CD8-positive, alpha-beta memory T cell (primary cell): ENCODE data around the gene ZNF398. TPM values are rescaled to one million over a fixed set of nuclear protein-coding genes. Genes with fewer than 3 reads are reported as not detected.
"Not testable (repeated sequence)": the region's sequence is repeated elsewhere in the genome, so short reads cannot be mapped to it uniquely, and the experiment has no call there.

Experiments used
- CTCF ChIA-PET: fragments of 350-600 bp; sonication (Branson Sonifier 250); formaldehyde crosslinking; loops from one replicate; lab custom pipeline; 2021; ENCODE audit warnings: antibody characterized with exemption; lab: Charles Lee
- POLR2A ChIA-PET: fragments of 350-600 bp; sonication (Branson Sonifier 250); formaldehyde crosslinking; loops from one replicate; lab custom pipeline; 2021; ENCODE audit warnings: antibody characterized with exemption; lab: Charles Lee
- DNase-seq, 5 donors: peaks; one replicate each; pipeline versions ENCODE4 v3.0.0 to v3.0.0-alpha.2; 2020 to 2022; ENCODE audit warnings: mixed read lengths in 1 of 5
- H3K27ac ChIP-seq: one replicate; pipeline ENCODE4 v1.7.0; 2013; ENCODE audit warnings: low read depth, mild to moderate bottlenecking, low read length, moderate library complexity
- H3K27me3 ChIP-seq: 2 replicates; pipeline ENCODE4 v1.7.0; 2013; ENCODE audit warnings: low read length, mild to moderate bottlenecking; ENCODE audit not compliant: insufficient read depth, poor library complexity, severe bottlenecking
- H3K36me3 ChIP-seq: 2 replicates; pipeline ENCODE4 v1.7.0; 2013; ENCODE audit warnings: mild to moderate bottlenecking, low read length, moderate library complexity; ENCODE audit not compliant: insufficient read depth
- H3K4me1 ChIP-seq: 2 replicates; pipeline ENCODE4 v1.7.0; 2013; ENCODE audit warnings: mild to moderate bottlenecking, low read length, moderate library complexity; ENCODE audit not compliant: insufficient read depth
- H3K4me3 ChIP-seq: 2 replicates; pipeline ENCODE4 v1.7.0; 2013; ENCODE audit warnings: mild to moderate bottlenecking, low read length
- H3K9me3 ChIP-seq: 2 replicates; pipeline ENCODE4 v1.7.0; 2013; ENCODE audit warnings: mild to moderate bottlenecking, low read length
- H3K27ac Mint-ChIP-seq, 8 donors: one replicate each; pipeline ENCODE4 v1.8.0; 2020 to 2021; ENCODE audit warnings: mixed read lengths in 8 of 8, mild to moderate bottlenecking in 6 of 8, inconsistent platforms in 3 of 8, moderate library complexity in 3 of 8
- H3K27me3 Mint-ChIP-seq, 2 donors: one replicate each; pipeline ENCODE4 v1.8.0; 2020 to 2021; ENCODE audit warnings: mixed read lengths in 2 of 2, mild to moderate bottlenecking in 1 of 2, moderate library complexity in 1 of 2
- H3K36me3 Mint-ChIP-seq, 3 donors: one replicate each; pipeline ENCODE4 v1.8.0; 2020 to 2021; ENCODE audit warnings: mixed read lengths in 3 of 3, inconsistent platforms in 1 of 3, mild to moderate bottlenecking in 1 of 3
- H3K4me1 Mint-ChIP-seq, 3 donors: one replicate each; pipeline ENCODE4 v1.8.0; 2020 to 2021; ENCODE audit warnings: mixed read lengths in 3 of 3, inconsistent platforms in 1 of 3, mild to moderate bottlenecking in 1 of 3
- H3K4me3 Mint-ChIP-seq, 7 donors: one replicate each; pipeline ENCODE4 v1.8.0; 2020 to 2021; ENCODE audit warnings: mixed read lengths in 7 of 7, mild to moderate bottlenecking in 6 of 7, moderate library complexity in 4 of 7, inconsistent platforms in 2 of 7
- H3K9me3 Mint-ChIP-seq, 5 donors: one replicate each; pipeline ENCODE4 v1.8.0; 2020 to 2022; ENCODE audit warnings: mixed read lengths in 5 of 5, mild to moderate bottlenecking in 3 of 5, moderate library complexity in 2 of 5, inconsistent platforms in 1 of 5
- polyA plus RNA-seq: library from polyadenylated mRNA; unstranded; fragments of 300-500 nt; fragmentation: Illumina TruSeq; gene quantifications from one replicate; pipeline ENCODE4 v1.2.3, GENCODE V29; 2021
- total RNA-seq, 2 experiments: library from RNA; stranded (reverse); gene quantifications; one replicate each; pipeline ENCODE4 v1.2.3, GENCODE V29; 2021

ZNF398 gene
- total and polyA plus RNA-seq, 3 experiments from 2014 or later: 13.0 to 16.4 (median 15.7) TPM

DNA sequence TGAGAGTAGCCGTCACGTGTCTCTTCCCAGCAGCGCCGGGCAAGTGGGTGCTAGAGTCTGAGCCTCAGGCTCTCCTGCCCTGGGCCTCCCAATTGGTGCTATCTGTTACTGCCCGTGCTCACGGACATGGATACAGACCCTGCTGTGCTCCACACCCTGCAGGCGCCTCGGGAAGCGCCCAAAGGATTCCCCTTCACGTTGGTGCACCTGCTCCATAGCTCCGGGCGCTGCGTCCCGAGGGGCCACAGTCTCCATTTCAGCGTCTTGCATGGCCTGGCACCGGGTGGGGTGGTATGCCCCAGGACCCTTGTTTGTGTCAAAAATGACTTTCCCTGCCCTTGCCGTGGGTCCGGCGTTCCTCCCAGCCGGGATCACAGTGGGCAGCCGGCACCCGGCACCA, 78.4 kb downstream of the ZNF398 start:
- no peak overlapping the region for H3K4me3 Mint-ChIP-seq
- H3K27ac Mint-ChIP-seq: no peak overlapping the region
- POLR2A ChIA-PET: no interaction called here

GRCh38 chr7:149226366-149226765, 79.1 kb downstream of the ZNF398 start:
- H3K9me3 Mint-ChIP-seq, H3K27me3 ChIP-seq, H3K36me3 ChIP-seq, H3K27ac Mint-ChIP-seq, H3K4me1 ChIP-seq, H3K4me3 ChIP-seq, POLR2A ChIA-PET, H3K4me3 Mint-ChIP-seq, H3K9me3 ChIP-seq, H3K27me3 Mint-ChIP-seq, H3K27ac ChIP-seq, DNase-seq, H3K4me1 Mint-ChIP-seq: not testable (repeated sequence)
- H3K36me3 Mint-ChIP-seq: peaks cover 6 to 31% (median 10%) of the 10 kb centered on the region in 3 donors
- CTCF ChIA-PET: interaction anchor here (1.7 kb wide), 1 partner anchor 31 kb away, joined by 4 read pairs; the partner anchor contains the start of gene ZNF282

More for the DNA sequence above, 78.4 kb downstream of the ZNF398 start:
- H3K27ac ChIP-seq: no peak overlapping the region
- H3K36me3 ChIP-seq: no peaks in the 10 kb centered on the region
- no peaks in the 10 kb centered on the region for H3K9me3 ChIP-seq
- H3K27me3 Mint-ChIP-seq: no peaks in the 10 kb centered on the region
- no peaks in the 10 kb centered on the region for H3K9me3 Mint-ChIP-seq
- no peak for DNase-seq
- H3K4me3 ChIP-seq: no peak overlapping the region
- no peaks in the 10 kb centered on the region for H3K4me1 ChIP-seq
- H3K36me3 Mint-ChIP-seq: peaks cover 6 to 37% (median 15%) of the 10 kb centered on the region in 3 donors
- H3K27me3 ChIP-seq: no peaks in the 10 kb centered on the region
- CTCF ChIA-PET: interaction anchor here (1.7 kb wide), 1 partner anchor 30 kb away, joined by 4 read pairs; the partner anchor contains the start of gene ZNF282
- H3K4me1 Mint-ChIP-seq: no peaks in the 10 kb centered on the region

DNA sequence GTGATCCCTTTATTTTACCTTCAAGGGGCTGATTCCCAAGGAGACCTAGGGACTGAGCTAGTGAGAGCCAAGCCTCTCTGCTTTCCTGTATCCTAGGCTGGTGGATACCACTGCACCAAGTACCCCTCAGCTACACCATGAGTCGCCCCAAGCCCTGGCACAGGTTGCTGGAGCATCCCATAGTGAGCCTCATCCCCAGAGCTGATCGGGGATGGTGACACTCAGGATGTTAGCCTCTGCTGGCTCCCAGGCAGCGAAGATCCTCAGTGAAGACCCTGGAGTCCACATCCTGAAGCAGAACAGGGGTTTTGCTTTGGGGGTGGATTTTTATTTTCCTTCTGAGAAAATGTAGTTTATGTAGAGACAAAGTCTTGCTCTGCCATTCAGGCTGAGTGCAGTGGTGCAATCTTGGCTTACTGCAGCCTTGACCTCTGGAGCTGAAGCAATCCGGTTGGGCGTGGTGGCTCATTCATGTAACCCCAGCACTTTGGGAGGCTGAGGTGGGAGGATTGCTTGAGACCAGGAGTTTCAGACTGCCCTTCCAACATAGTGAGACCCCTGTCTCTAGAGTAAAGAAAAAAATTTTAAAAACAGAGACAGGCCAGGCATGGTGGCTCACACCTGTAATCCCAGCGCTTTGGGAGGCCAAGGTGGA, 79.7 kb downstream of the ZNF398 start:
- ChIA-PET POLR2A (no interaction called here), CTCF (interaction anchor here (1.7 kb wide), 1 partner anchor 32 kb away, joined by 4 read pairs; the partner anchor contains the start of gene ZNF282)
- Mint-ChIP-seq H3K4me1 (no peaks in the 10 kb centered on the region), H3K4me3 (no peak overlapping the region), H3K9me3 (no peaks in the 10 kb centered on the region), H3K27me3 (no peaks in the 10 kb centered on the region), H3K27ac (no peak overlapping the region), H3K36me3 (peaks cover 5 to 26% (median 6%) of the 10 kb centered on the region in 3 donors)
- no peaks in the 10 kb centered on the region for H3K36me3 ChIP-seq
- no peaks in the 10 kb centered on the region for H3K4me1 ChIP-seq
- no peak overlapping the region for H3K27ac ChIP-seq
- no peaks in the 10 kb centered on the region for H3K9me3 ChIP-seq
- no peak overlapping the region for H3K4me3 ChIP-seq
- no peak for DNase-seq
- H3K27me3 ChIP-seq: no peaks in the 10 kb centered on the region

GRCh38 chr7:149228831-149229471, 81.7 kb downstream of the ZNF398 start:
- H3K4me1 ChIP-seq: no peaks in the 10 kb centered on the region
- peaks cover 11 to 14% of the 10 kb centered on the region in 2 donors for H3K27me3 Mint-ChIP-seq
- H3K4me3 Mint-ChIP-seq: no peak overlapping the region
- H3K9me3 ChIP-seq: no peaks in the 10 kb centered on the region
- H3K36me3 Mint-ChIP-seq: peaks cover 5 to 18% (median 6%) of the 10 kb centered on the region in 3 donors
- H3K27ac ChIP-seq: no peak overlapping the region
- ChIA-PET POLR2A (no interaction called here), CTCF (interaction anchor here (2.1 kb wide), 1 partner anchor 33 kb away, joined by 7 read pairs; the partner anchor contains the start of gene ZNF783)
- no peaks in the 10 kb centered on the region for H3K4me1 Mint-ChIP-seq
- no peaks in the 10 kb centered on the region for H3K36me3 ChIP-seq
- H3K4me3 ChIP-seq: no peak overlapping the region
- peaks cover 7% of the 10 kb centered on the region for H3K27me3 ChIP-seq
- no peaks in the 10 kb centered on the region for H3K9me3 Mint-ChIP-seq
- no peak overlapping the region for H3K27ac Mint-ChIP-seq
- no peak for DNase-seq

GRCh38 chr7:149229526-149229925, 82.3 kb downstream of the ZNF398 start:
- Histone ChIP-seq H3K36me3 (no peaks in the 10 kb centered on the region), H3K27me3 (peaks cover 9% of the 10 kb centered on the region), H3K4me3 (no peak overlapping the region), H3K4me1 (no peaks in the 10 kb centered on the region), H3K27ac (no peak overlapping the region), H3K9me3 (no peaks in the 10 kb centered on the region)
- H3K27ac Mint-ChIP-seq: no peak overlapping the region
- peaks cover 12 to 17% of the 10 kb centered on the region in 2 donors for H3K27me3 Mint-ChIP-seq
- no peak overlapping the region for H3K4me3 Mint-ChIP-seq
- peaks cover 5 to 14% (median 6%) of the 10 kb centered on the region in 3 donors for H3K36me3 Mint-ChIP-seq
- CTCF ChIA-PET: interaction anchor here (2.1 kb wide), 1 partner anchor 32 kb away, joined by 7 read pairs; the partner anchor contains the start of gene ZNF783
- H3K9me3 Mint-ChIP-seq: no peaks in the 10 kb centered on the region
- POLR2A ChIA-PET: no interaction called here
- DNase-seq: no peak
- H3K4me1 Mint-ChIP-seq: no peaks in the 10 kb centered on the region

DNA sequence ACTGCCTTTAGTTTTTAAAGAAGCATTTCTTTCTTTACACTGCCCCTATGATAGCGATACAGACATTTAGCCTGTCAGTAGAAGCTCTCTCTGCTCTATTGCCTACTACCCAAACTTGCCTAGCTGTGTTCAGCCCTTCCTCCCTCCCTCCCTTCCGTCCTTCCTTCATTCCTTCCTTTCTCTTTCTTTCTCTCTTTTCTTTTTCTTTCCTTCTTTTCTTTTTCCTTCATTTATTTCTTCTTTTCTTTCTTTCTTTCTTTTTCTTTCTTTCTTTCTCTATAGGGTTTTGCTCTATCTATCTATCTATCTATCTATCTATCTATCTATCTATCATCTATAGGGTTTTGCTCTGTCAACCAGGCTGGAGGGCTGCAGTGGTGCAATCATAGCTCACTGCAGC, 85.1 kb downstream of the ZNF398 start:
- Histone ChIP-seq H3K4me1 (no peaks in the 10 kb centered on the region), H3K36me3 (no peaks in the 10 kb centered on the region), H3K4me3 (no peak overlapping the region), H3K9me3 (no peaks in the 10 kb centered on the region), H3K27me3 (peaks cover 9% of the 10 kb centered on the region), H3K27ac (no peak overlapping the region)
- ChIA-PET CTCF (no interaction called here), POLR2A (no interaction called here)
- Mint-ChIP-seq H3K36me3 (no peaks in the 10 kb centered on the region), H3K27me3 (peaks cover 17 to 26% of the 10 kb centered on the region in 2 donors), H3K27ac (no peak overlapping the region), H3K4me3 (no peak overlapping the region), H3K9me3 (no peaks in the 10 kb centered on the region), H3K4me1 (no peaks in the 10 kb centered on the region)
- DNase-seq: no peak

Other genes with a start within 250 kb of the ZNF398 start
- 10 to 100 TPM; 91.1 to 92.1 TPM for gene PDIA4, start 118.9 kb upstream of the ZNF398 start, total RNA-seq
- 113 TPM for gene PDIA4, start 118.9 kb upstream of the ZNF398 start, polyA plus RNA-seq
- 1 to 10 TPM; 8.5 to 9.2 TPM for gene ZNF786, start 56.7 kb upstream of the ZNF398 start, total RNA-seq
- gene ZNF786, start 56.7 kb upstream of the ZNF398 start, polyA plus RNA-seq: 17.3 TPM
- gene ZNF425, start 21.1 kb upstream of the ZNF398 start, total RNA-seq: 1 to 10 TPM; 1.4 to 1.8 TPM
- 1.7 TPM for gene ZNF425, start 21.1 kb upstream of the ZNF398 start, polyA plus RNA-seq
- 10 to 100 TPM; 35.8 to 36.6 TPM for gene ZNF282, start 48.1 kb downstream of the ZNF398 start, total RNA-seq
- 1.5 TPM for gene ZNF282, start 48.1 kb downstream of the ZNF398 start, polyA plus RNA-seq
- gene ZNF212, start 92.2 kb downstream of the ZNF398 start, total RNA-seq: 10 to 100 TPM; 14.7 to 16.6 TPM
- gene ZNF212, start 92.2 kb downstream of the ZNF398 start, polyA plus RNA-seq: 8.6 TPM
- 10 to 100 TPM; 19.7 to 20.4 TPM for gene ZNF783, start 114.7 kb downstream of the ZNF398 start, total RNA-seq
- gene ZNF783, start 114.7 kb downstream of the ZNF398 start, polyA plus RNA-seq: 5.0 TPM